Neural cell (in vitro differentiated cells): ENCODE data around the gene KCNJ6. TPM values are rescaled to one million over a fixed set of nuclear protein-coding genes. Genes with fewer than 3 reads are reported as not detected.

Experiments
- H2AFZ ChIP-seq: fragments of 200-600, 300-800 bp; sonication (generic), shearing (Covaris generic); 2 replicates; pipeline ENCODE4 v1.6.0; 2014; ENCODE audit warnings: low read depth, mild to moderate bottlenecking, antibody characterized with exemption, low read length, moderate library complexity
- H3F3A ChIP-seq: fragments of 200-600 bp; shearing (Covaris generic); 2 replicates; pipeline ENCODE4 v1.6.1; 2016; ENCODE audit warnings: mild to moderate bottlenecking, moderate library complexity, mixed read lengths, antibody characterized with exemption, low read length; ENCODE audit not compliant: insufficient read depth, poor library complexity, severe bottlenecking
- H3K27ac ChIP-seq: fragments of 200-600, 300-800 bp; sonication (generic), shearing (Covaris generic); 2 replicates; pipeline ENCODE4 v1.5.1; 2014; ENCODE audit warnings: mild to moderate bottlenecking, low read length, moderate library complexity
- H3K27me3 ChIP-seq: fragments of 300-800, 200-600 bp; sonication (generic), shearing (Covaris generic); 2 replicates; pipeline ENCODE4 v1.6.0; 2014; ENCODE audit warnings: mild to moderate bottlenecking, low read depth, low read length, moderate library complexity; ENCODE audit not compliant: insufficient read depth
- H3K36me3 ChIP-seq: fragments of 300-800, 200-600 bp; sonication (generic), shearing (Covaris generic); 2 replicates; pipeline ENCODE4 v1.5.1; 2014; ENCODE audit warnings: mild to moderate bottlenecking, antibody characterized with exemption, low read length, moderate library complexity; ENCODE audit not compliant: insufficient read depth
- H3K4me2 ChIP-seq: fragments of 300-800, 200-600 bp; sonication (generic), shearing (Covaris generic); 2 replicates; pipeline ENCODE4 v1.6.0; 2014; ENCODE audit warnings: mild to moderate bottlenecking, low read length
- H3K4me3 ChIP-seq: fragments of 300-800, 200-600 bp; sonication (generic), shearing (Covaris generic); 2 replicates; pipeline ENCODE4 v1.5.1; 2014; ENCODE audit warnings: mild to moderate bottlenecking, low read length, moderate library complexity
- H3K79me2 ChIP-seq: fragments of 200-600 bp; shearing (Covaris generic); replicated peaks from 2 replicates; pipeline ENCODE4 v1.6.0; 2014; ENCODE audit warnings: mild to moderate bottlenecking, low read length, moderate library complexity; ENCODE audit not compliant: insufficient read depth
- H3K9ac ChIP-seq: fragments of 300-800, 200-600 bp; sonication (generic), shearing (Covaris generic); 2 replicates; pipeline ENCODE4 v1.6.1; 2016; ENCODE audit warnings: mild to moderate bottlenecking, low read length, mixed read lengths
- H3K9me2 ChIP-seq: fragments of 200-600 bp; shearing (Covaris generic); 2 replicates; pipeline ENCODE4 v1.6.1; 2016; ENCODE audit warnings: mild to moderate bottlenecking, low read length, mixed read lengths; ENCODE audit not compliant: insufficient read depth
- H3K9me3 ChIP-seq: fragments of 200-600, 300-800 bp; sonication (generic), shearing (Covaris generic); 2 replicates; pipeline ENCODE4 v1.6.1; 2016; ENCODE audit warnings: mild to moderate bottlenecking, mixed run types, low read length, moderate library complexity, mixed read lengths
- H4K20me1 ChIP-seq: fragments of 200-600 bp; shearing (Covaris generic); 2 replicates; pipeline ENCODE4 v1.6.1; 2016; ENCODE audit warnings: mild to moderate bottlenecking, mixed run types; ENCODE audit not compliant: insufficient read depth
- CTCF ChIP-seq: fragments of 450-650 bp; IDR thresholded peaks from 2 replicates; pipeline ENCODE4 v1.5.1; 2014; ENCODE audit warnings: antibody characterized with exemption, mild to moderate bottlenecking, moderate library complexity; ENCODE audit not compliant: poor library complexity, severe bottlenecking
- EP300 ChIP-seq: fragments of 450-650 bp; conservative IDR thresholded peaks from 2 replicates; pipeline ENCODE4 v1.6.1; 2014; ENCODE audit warnings: antibody characterized with exemption, mild to moderate bottlenecking, moderate library complexity; ENCODE audit not compliant: poor library complexity, severe bottlenecking
- EZH2 ChIP-seq: fragments of 200-600, 300-800 bp; shearing (Covaris generic), sonication (generic); IDR thresholded peaks from 2 replicates; pipeline ENCODE4 v1.6.1; 2014; ENCODE audit warnings: antibody characterized with exemption, low read length, borderline replicate concordance, mild to moderate bottlenecking; ENCODE audit not compliant: insufficient read depth, poor library complexity, severe bottlenecking
- MXI1 ChIP-seq: fragments of 450-650 bp; conservative IDR thresholded peaks from 2 replicates; pipeline ENCODE4 v1.6.1; 2014; ENCODE audit warnings: antibody characterized with exemption, mild to moderate bottlenecking; ENCODE audit not compliant: poor library complexity, severe bottlenecking
- POLR2AphosphoS5 ChIP-seq: IDR thresholded peaks from 2 replicates; pipeline ENCODE4 v1.6.1; 2012
- RAD21 ChIP-seq: fragments of 450-650 bp; conservative IDR thresholded peaks from 2 replicates; pipeline ENCODE4 v1.6.1; 2014; ENCODE audit warnings: antibody characterized with exemption, mild to moderate bottlenecking, moderate library complexity
- REST ChIP-seq: IDR thresholded peaks from 2 replicates; pipeline ENCODE4 v1.6.1; 2012; ENCODE audit warnings: borderline replicate concordance
- SMC3 ChIP-seq: fragments of 450-650 bp; conservative IDR thresholded peaks from 2 replicates; pipeline ENCODE4 v1.6.1; 2014; ENCODE audit warnings: antibody characterized with exemption, mild to moderate bottlenecking, moderate library complexity; ENCODE audit not compliant: poor library complexity
- TAF1 ChIP-seq: IDR thresholded peaks from 2 replicates; pipeline ENCODE4 v1.6.1; 2012; ENCODE audit warnings: low read depth
- polyA plus RNA-seq: library from polyadenylated mRNA; depleted of rRNA; stranded (reverse); fragments of >200 nt; gene quantifications from 2 replicates; pipeline ENCODE4 v1.2.3, GENCODE V29; 2014

The KCNJ6 gene
- polyA plus RNA-seq, 1 donor from 2014 or later: 1.7 TPM

GRCh38 chr21:37815893-37816292 lies 100.4 kb downstream of the KCNJ6 start:
- H3K36me3 ChIP-seq: no peaks in the 10 kb centered on the region
- H3K27me3 ChIP-seq: no peaks in the 10 kb centered on the region

GRCh38 chr21:37811711-37812110 lies 104.5 kb downstream of the KCNJ6 start:
- Histone ChIP-seq H4K20me1 (no peaks in the 10 kb centered on the region), H3K9ac (no peak overlapping the region), H3K79me2 (no peaks in the 10 kb centered on the region), H3K36me3 (no peaks in the 10 kb centered on the region), H3K4me2 (no peak overlapping the region), H3K9me3 (no peaks in the 10 kb centered on the region), H3K9me2 (no peaks in the 10 kb centered on the region), H3K27ac (no peak overlapping the region), H3K27me3 (no peaks in the 10 kb centered on the region), H3K4me3 (no peak overlapping the region), H3F3A (no peaks in the 10 kb centered on the region), H2AFZ (no peak overlapping the region)
- TF ChIP-seq EZH2 (no peak), SMC3 (no peak), RAD21 (no peak), TAF1 (no peak), CTCF (no peak), EP300 (no peak), MXI1 (no peak), POLR2AphosphoS5 (no peak), REST (no peak)

More at GRCh38 chr21:37815893-37816292, 100.4 kb downstream of the KCNJ6 start:
- Histone ChIP-seq H3F3A (no peaks in the 10 kb centered on the region), H3K4me2 (no peak overlapping the region), H3K4me3 (no peak overlapping the region), H4K20me1 (no peaks in the 10 kb centered on the region), H3K27ac (no peak overlapping the region), H3K79me2 (no peaks in the 10 kb centered on the region), H3K9me3 (no peaks in the 10 kb centered on the region), H2AFZ (no peak overlapping the region), H3K9ac (no peak overlapping the region), H3K9me2 (no peaks in the 10 kb centered on the region)
- TF ChIP-seq TAF1: no peak

- H4K20me1 ChIP-seq: no peaks in the 10 kb centered on the region
- H3K27ac ChIP-seq: no peak overlapping the region
- H3K79me2 ChIP-seq: no peaks in the 10 kb centered on the region
- peaks cover 5% of the 10 kb centered on the region for H3K9me3 ChIP-seq
- TF ChIP-seq SMC3 (no peak), RAD21 (no peak), REST (no peak), EZH2 (no peak), EP300 (no peak), POLR2AphosphoS5 (no peak), MXI1 (no peak), CTCF (no peak), TAF1 (no peak)
- no peak overlapping the region for H3K4me2 ChIP-seq
- H2AFZ ChIP-seq: no peak overlapping the region
- no peaks in the 10 kb centered on the region for H3K9me2 ChIP-seq
- no peaks in the 10 kb centered on the region for H3F3A ChIP-seq
- no peaks in the 10 kb centered on the region for H3K27me3 ChIP-seq
- H3K36me3 ChIP-seq: no peaks in the 10 kb centered on the region
- no peak overlapping the region for H3K9ac ChIP-seq
- no peak overlapping the region for H3K4me3 ChIP-seq
Observed at GRCh38 chr21:37808261-37808660, 108.0 kb downstream of the KCNJ6 start.
